Panc1 (cell line): ENCODE results near the gene GPR42. TPM values are rescaled to one million over a fixed set of nuclear protein-coding genes. Genes with fewer than 3 reads are reported as not detected.

Source experiments
- ATAC-seq: fragments of 200-7000 bp; cut with Tn5 transposase; 2 replicates; pipeline ENCODE4 v1.9.1; 2020; ENCODE audit warnings: mild to moderate bottlenecking, moderate library complexity
- BruUV-seq: library from RNA; stranded (reverse); fragments of 400-500 nt; replicated peaks from 2 replicates; lab custom pipeline; 2021; lab: Mats Ljungman, UMichigan
- CTCF ChIA-PET: fragments of 300-600 bp; sonication (Branson Sonifier 250); formaldehyde crosslinking; loops from one replicate; lab custom pipeline; 2022; ENCODE audit warnings: antibody characterized with exemption; lab: Charles Lee
- POLR2A ChIA-PET: fragments of 300-600 bp; sonication (Branson Sonifier 250); formaldehyde crosslinking; loops from one replicate; lab custom pipeline; 2022; ENCODE audit warnings: antibody characterized with exemption; lab: Charles Lee
- DNase-seq: peaks from one replicate; pipeline ENCODE4 v3.0.0-alpha.2; 2010; ENCODE audit warnings: low read depth, low spot score
- H3K27ac ChIP-seq: 2 replicates; pipeline ENCODE4 v1.5.1; 2011; ENCODE audit warnings: mild to moderate bottlenecking, low read length, inconsistent platforms
- H3K27me3 ChIP-seq: fragments of 200-500 bp; sonication (Bioruptor generic); 2 replicates; pipeline ENCODE4 v1.6.0; 2014; ENCODE audit warnings: low read length, inconsistent platforms; ENCODE audit not compliant: control insufficient read depth, insufficient read depth
- H3K36me3 ChIP-seq: fragments of 200-500 bp; sonication (Bioruptor generic); 2 replicates; pipeline ENCODE4 v1.5.1; 2014; ENCODE audit warnings: inconsistent platforms, mild to moderate bottlenecking, low read length, moderate library complexity; ENCODE audit not compliant: control insufficient read depth, insufficient read depth
- H3K4me1 ChIP-seq: 2 replicates; pipeline ENCODE4 v1.5.1; 2011; ENCODE audit warnings: inconsistent platforms, mild to moderate bottlenecking, low read length, moderate library complexity; ENCODE audit not compliant: control insufficient read depth, insufficient read depth
- H3K4me3 ChIP-seq, 2 experiments: 2 replicates each; pipeline ENCODE4 v1.5.1; 2011 to 2012; ENCODE audit warnings: low read depth in 2 of 2, low read length in 2 of 2, mild to moderate bottlenecking in 2 of 2, inconsistent platforms in 1 of 2, moderate library complexity in 1 of 2
- H3K9me3 ChIP-seq: fragments of 200-500 bp; sonication (Bioruptor generic); 2 replicates; pipeline ENCODE4 v1.5.1; 2014; ENCODE audit warnings: low read depth, mild to moderate bottlenecking, inconsistent platforms, low read length, moderate library complexity; ENCODE audit not compliant: control insufficient read depth, insufficient read depth
- POLR2AphosphoS5 ChIP-seq: IDR thresholded peaks from 2 replicates; pipeline ENCODE4 v1.6.1; 2012; ENCODE audit warnings: mild to moderate bottlenecking, low read depth, low read length, moderate library complexity
- SIN3A ChIP-seq: IDR thresholded peaks from 2 replicates; pipeline ENCODE4 v1.6.1; 2012; ENCODE audit warnings: low read depth, mild to moderate bottlenecking, low read length, moderate library complexity, borderline replicate concordance; ENCODE audit not compliant: insufficient read depth
- TCF7L2 ChIP-seq: IDR thresholded peaks from 2 replicates; pipeline ENCODE4 v1.6.1; 2011; ENCODE audit warnings: mild to moderate bottlenecking, low read depth, low read length, inconsistent platforms
- in situ Hi-C: cut with HindIII; loops from 2 replicates; pipeline ENCODE4 v1.10.0; 2016; ENCODE audit warnings: low sequenced_read_pairs, low pct_unique_long_range_greater_than_20kb
- intact Hi-C: fragments of 100-400 bp; cut with micrococcal nuclease; formaldehyde crosslinking; loops from one replicate; pipeline ENCODE4 v1.10.0; 2022; ENCODE audit not compliant: unreplicated experiment
- total RNA-seq: library from RNA; stranded (reverse); gene quantifications from one replicate; pipeline ENCODE4 v1.2.1, GENCODE V29; 2021; ENCODE audit not compliant: unreplicated experiment
- TF ChIP-seq, protein P1 (sequence below): fragments of 450-650 bp; IDR thresholded peaks from 2 replicates; pipeline ENCODE4 v1.5.1; 2017; ENCODE audit warnings: mild to moderate bottlenecking
- TF ChIP-seq, protein P2 (sequence below), 2 experiments: IDR thresholded peaks; 2 replicates each; pipeline ENCODE4 v1.6.1; 2011 to 2012; ENCODE audit warnings: low read depth in 2 of 2, control low read depth in 1 of 2, low read length in 1 of 2, mild to moderate bottlenecking in 1 of 2, moderate library complexity in 1 of 2; ENCODE audit not compliant: insufficient read depth in 1 of 2

GPR42 gene
- total RNA-seq, 1 experiment from 2014 or later, result not detected

DNA sequence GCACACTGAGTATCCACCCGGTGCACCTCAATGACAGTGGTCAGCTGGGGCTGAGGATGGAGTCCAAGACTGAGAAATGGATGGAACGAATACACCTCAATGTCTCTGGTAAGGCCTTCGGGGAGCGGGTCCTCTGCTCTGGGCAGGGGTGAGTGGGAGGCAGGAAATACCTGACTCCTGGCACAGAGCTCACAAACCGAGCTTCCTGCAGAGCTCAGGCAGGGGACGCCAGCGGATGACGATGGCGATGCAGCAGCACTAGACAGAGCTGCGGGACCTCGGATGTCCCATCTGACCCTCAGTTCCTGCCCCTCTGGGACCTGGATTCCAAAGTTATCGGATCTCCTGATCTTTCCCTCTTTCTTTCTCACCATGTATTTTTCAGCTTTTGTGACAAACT lies 38.1 kb upstream of the GPR42 start:
- no peaks in the 10 kb centered on the region for H3K27me3 ChIP-seq
- H3K4me3 ChIP-seq, result no peak overlapping the region
- no peaks in the 10 kb centered on the region for H3K9me3 ChIP-seq
- no peak for DNase-seq
- H3K27ac ChIP-seq, result no peak overlapping the region
- no TSS peak for BruUV-seq
- no peak for ATAC-seq
- TF ChIP-seq, protein P1, sequence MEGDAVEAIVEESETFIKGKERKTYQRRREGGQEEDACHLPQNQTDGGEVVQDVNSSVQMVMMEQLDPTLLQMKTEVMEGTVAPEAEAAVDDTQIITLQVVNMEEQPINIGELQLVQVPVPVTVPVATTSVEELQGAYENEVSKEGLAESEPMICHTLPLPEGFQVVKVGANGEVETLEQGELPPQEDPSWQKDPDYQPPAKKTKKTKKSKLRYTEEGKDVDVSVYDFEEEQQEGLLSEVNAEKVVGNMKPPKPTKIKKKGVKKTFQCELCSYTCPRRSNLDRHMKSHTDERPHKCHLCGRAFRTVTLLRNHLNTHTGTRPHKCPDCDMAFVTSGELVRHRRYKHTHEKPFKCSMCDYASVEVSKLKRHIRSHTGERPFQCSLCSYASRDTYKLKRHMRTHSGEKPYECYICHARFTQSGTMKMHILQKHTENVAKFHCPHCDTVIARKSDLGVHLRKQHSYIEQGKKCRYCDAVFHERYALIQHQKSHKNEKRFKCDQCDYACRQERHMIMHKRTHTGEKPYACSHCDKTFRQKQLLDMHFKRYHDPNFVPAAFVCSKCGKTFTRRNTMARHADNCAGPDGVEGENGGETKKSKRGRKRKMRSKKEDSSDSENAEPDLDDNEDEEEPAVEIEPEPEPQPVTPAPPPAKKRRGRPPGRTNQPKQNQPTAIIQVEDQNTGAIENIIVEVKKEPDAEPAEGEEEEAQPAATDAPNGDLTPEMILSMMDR, result no peak
- no peak for TF ChIP-seq TCF7L2
- TF ChIP-seq POLR2AphosphoS5, result no peak
- TF ChIP-seq SIN3A, result no peak
- TF ChIP-seq, protein P2, sequence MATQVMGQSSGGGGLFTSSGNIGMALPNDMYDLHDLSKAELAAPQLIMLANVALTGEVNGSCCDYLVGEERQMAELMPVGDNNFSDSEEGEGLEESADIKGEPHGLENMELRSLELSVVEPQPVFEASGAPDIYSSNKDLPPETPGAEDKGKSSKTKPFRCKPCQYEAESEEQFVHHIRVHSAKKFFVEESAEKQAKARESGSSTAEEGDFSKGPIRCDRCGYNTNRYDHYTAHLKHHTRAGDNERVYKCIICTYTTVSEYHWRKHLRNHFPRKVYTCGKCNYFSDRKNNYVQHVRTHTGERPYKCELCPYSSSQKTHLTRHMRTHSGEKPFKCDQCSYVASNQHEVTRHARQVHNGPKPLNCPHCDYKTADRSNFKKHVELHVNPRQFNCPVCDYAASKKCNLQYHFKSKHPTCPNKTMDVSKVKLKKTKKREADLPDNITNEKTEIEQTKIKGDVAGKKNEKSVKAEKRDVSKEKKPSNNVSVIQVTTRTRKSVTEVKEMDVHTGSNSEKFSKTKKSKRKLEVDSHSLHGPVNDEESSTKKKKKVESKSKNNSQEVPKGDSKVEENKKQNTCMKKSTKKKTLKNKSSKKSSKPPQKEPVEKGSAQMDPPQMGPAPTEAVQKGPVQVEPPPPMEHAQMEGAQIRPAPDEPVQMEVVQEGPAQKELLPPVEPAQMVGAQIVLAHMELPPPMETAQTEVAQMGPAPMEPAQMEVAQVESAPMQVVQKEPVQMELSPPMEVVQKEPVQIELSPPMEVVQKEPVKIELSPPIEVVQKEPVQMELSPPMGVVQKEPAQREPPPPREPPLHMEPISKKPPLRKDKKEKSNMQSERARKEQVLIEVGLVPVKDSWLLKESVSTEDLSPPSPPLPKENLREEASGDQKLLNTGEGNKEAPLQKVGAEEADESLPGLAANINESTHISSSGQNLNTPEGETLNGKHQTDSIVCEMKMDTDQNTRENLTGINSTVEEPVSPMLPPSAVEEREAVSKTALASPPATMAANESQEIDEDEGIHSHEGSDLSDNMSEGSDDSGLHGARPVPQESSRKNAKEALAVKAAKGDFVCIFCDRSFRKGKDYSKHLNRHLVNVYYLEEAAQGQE (IDR thresholded peaks at IDR 0.05; ENCODE audit: insufficient read depth in 1 of 2, low read depth in 2 of 2, low read length in 1 of 2), result no peak
- H3K4me1 ChIP-seq, result no peaks in the 10 kb centered on the region
- POLR2A ChIA-PET, result no interaction called here
- intact Hi-C loops (no loop called here), in situ Hi-C loops (no loop called here)
- no peaks in the 10 kb centered on the region for H3K36me3 ChIP-seq
- CTCF ChIA-PET, result no interaction called here

DNA sequence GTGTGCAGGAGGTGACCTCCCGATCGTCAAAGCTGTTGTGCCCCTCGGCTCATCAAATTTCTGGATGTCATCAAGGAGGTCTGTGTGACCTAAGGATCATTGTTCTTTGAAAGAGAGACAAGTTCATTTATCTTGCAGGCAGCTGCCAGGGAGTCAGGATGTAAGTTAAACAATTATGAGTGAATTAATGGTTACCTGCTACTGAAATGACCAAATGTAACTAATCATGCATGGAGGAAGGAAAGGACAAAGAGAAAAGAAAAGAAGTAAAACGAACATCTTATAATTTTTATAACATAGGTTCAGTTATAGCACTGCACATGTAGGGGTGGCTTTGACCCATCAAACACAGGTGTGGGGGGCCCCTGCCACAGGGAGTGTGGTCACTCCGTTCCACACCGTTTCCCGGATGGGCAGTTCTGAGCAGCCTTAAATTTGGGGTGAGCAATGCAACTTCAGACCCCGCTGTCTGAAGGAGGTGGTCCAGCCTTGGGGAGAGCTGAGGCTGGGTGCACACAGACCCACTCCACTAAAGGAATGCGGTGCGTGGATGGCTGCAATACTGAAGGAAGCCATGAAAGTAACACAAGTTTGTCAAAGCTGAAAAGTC lies 36.6 kb upstream of the GPR42 start:
- TF ChIP-seq POLR2AphosphoS5 (no peak), TCF7L2 (no peak)
- TF ChIP-seq, protein P2 (IDR thresholded peaks at IDR 0.05; ENCODE audit: insufficient read depth in 1 of 2, low read depth in 2 of 2, low read length in 1 of 2), result no peak
- H3K9me3 ChIP-seq, result no peaks in the 10 kb centered on the region
- intact Hi-C loops, result no loop called here
- CTCF ChIA-PET, result no interaction called here
- H3K4me3 ChIP-seq, result no peak overlapping the region
- H3K4me1 ChIP-seq, result no peaks in the 10 kb centered on the region
- H3K27ac ChIP-seq, result no peak overlapping the region
- in situ Hi-C loops, result no loop called here
- no peaks in the 10 kb centered on the region for H3K36me3 ChIP-seq
- ATAC-seq, result no peak
- no peaks in the 10 kb centered on the region for H3K27me3 ChIP-seq
- DNase-seq, result no peak
- BruUV-seq, result no TSS peak
- POLR2A ChIA-PET, result no interaction called here
